HUES48 (cell line): ENCODE data around the gene HLA-DOA.
A peak's percentile ranks its signal among the peaks of the same experiment; 100 is the strongest.

Source experiments
- H3K27ac ChIP-seq: one replicate; pipeline ENCODE4 v1.7.0; 2013; ENCODE audit warnings: low read depth, low read length, inconsistent platforms
- H3K27me3 ChIP-seq: 2 replicates; pipeline ENCODE4 v1.6.1; 2013; ENCODE audit warnings: mild to moderate bottlenecking, low read length; ENCODE audit not compliant: control insufficient read depth, insufficient read depth
- H3K36me3 ChIP-seq: 2 replicates; pipeline ENCODE4 v1.6.1; 2013; ENCODE audit warnings: low read length; ENCODE audit not compliant: control insufficient read depth, insufficient read depth
- H3K4me1 ChIP-seq: 2 replicates; pipeline ENCODE4 v1.6.1; 2013; ENCODE audit warnings: mild to moderate bottlenecking, low read length; ENCODE audit not compliant: control insufficient read depth, insufficient read depth
- H3K4me3 ChIP-seq: 2 replicates; pipeline ENCODE4 v1.5.1; 2013; ENCODE audit warnings: mild to moderate bottlenecking, low read depth, low read length
- H3K9ac ChIP-seq: 2 replicates; pipeline ENCODE4 v1.6.1; 2013; ENCODE audit warnings: mild to moderate bottlenecking, low read depth, low read length, moderate library complexity
- H3K9me3 ChIP-seq: 2 replicates; pipeline ENCODE4 v1.6.1; 2013; ENCODE audit warnings: low read length; ENCODE audit not compliant: control insufficient read depth, insufficient read depth

Gene HLA-DOA

DNA sequence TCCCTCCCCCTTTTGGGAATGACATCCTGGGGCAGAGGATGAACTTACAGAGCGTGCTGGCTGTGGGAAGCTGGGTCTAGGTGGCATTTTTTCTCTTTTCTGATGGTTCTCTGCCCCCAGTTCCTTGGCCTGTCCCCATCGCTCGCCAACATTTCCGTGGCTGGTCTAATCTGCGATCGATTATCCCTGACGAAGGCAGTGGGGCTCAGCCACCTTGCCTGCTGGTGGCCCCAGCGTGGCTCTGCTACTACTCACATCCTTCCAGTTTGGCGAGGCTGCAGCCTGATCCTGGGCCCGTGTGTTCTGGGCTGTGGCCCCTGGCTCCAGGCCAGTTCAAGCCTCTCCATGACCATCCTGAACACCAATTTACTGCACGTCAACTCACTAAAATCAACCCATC lies 6.4 kb upstream of the HLA-DOA start:
- Histone ChIP-seq H3K4me3 (no peak overlapping the region), H3K9ac (no peak overlapping the region), H3K4me1 (peaks cover 5% of the 10 kb centered on the region; the same call in 1 of the 2 replicates), H3K27ac (no peak overlapping the region), H3K36me3 (no peaks in the 10 kb centered on the region), H3K9me3 (no peaks in the 10 kb centered on the region), H3K27me3 (no peaks in the 10 kb centered on the region; the same call in 1 of the 2 replicates)

DNA sequence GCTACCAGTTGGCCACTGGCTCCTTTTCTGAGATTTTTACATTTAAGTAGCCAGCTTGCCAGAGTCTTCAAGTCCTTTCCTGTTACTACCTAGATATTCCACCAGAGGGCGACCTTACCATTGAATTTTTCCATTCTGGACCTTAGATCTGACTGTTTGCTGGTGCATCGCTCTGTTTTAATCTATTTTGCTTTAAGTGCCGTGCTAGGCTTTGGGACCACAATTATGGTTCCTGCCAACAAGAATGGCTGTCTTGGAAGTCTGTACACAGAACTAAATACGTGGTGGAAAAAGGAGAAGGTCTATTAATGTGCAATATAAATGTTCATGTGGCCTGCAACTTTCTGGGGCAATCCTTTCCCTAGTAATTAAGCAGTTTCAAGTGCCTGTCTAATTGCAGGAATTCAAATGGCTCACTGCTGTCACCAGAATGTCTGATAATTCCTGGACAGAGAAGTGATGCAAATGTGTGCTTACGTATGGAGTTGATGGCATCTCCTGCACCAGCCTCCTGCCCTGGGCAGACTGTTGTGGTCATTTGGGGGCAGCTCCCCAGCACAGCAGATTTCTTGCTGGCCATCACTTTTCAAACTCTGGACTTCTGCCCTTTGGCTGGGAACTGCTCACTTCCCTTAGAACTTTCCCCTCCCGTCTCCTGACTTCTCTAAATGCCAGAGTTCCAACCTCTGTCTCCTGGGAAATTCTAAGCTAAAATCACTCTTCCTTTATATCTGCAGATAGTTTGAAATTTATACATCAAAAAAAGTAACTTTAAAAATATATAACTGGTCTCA lies 5.6 kb upstream of the HLA-DOA start:
- Histone ChIP-seq H3K27ac (no peak overlapping the region), H3K27me3 (no peaks in the 10 kb centered on the region; the same call in 1 of the 2 replicates), H3K9me3 (no peaks in the 10 kb centered on the region), H3K4me3 (no peak overlapping the region), H3K9ac (no peak overlapping the region), H3K36me3 (no peaks in the 10 kb centered on the region), H3K4me1 (peaks cover 13% of the 10 kb centered on the region)

DNA sequence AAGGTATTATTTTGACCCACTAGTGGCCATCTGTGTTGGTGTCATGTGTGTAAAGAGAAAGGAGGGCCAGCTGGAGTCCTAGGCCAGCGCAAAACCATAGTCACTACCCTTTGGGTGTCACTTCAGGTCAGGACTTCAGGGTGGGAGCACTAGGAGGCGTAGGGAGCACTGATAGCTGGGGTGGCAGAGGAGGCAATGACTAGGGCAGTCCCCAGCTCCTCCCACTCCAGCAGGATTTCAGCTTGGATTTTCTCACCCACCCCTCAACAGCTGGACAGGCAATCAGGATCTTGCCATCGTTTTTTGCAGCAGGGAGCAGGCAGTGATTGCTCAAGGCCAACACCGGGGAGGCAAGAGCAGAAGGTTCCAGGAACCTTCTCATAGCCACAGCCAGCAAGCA lies 4.2 kb upstream of the HLA-DOA start:
- no peak overlapping the region for H3K4me3 ChIP-seq
- H3K9me3 ChIP-seq: no peaks in the 10 kb centered on the region
- H3K27ac ChIP-seq: no peak overlapping the region
- no peaks in the 10 kb centered on the region; the same call in 1 of the 2 replicates for H3K27me3 ChIP-seq
- H3K9ac ChIP-seq: no peak overlapping the region
- no peaks in the 10 kb centered on the region for H3K36me3 ChIP-seq
- H3K4me1 ChIP-seq: peaks cover 18% of the 10 kb centered on the region

DNA sequence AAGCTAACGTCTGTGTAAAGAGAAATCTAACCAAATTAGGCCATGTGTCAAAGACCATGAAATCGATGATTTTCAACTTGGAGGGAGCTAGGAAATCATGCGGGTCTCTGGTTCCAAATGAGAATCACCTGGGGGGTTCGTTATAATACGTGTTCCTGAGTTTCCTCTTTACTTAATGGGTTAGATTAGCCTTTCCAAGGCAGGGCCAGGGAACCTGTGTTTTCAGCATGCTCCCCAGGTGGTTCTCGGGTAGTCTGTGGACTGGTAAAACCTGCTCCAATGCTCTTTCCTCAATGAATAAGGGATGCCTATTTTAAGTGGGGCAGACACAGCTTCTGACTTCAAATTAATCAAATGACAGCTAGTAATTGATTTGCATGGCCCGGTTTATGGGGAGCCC lies 965 bp upstream of the HLA-DOA start:
- H3K4me3 ChIP-seq: peak overlapping the region; percentile 79; the same call in 1 of the 2 replicates
- no peak overlapping the region for H3K9ac ChIP-seq
- no peaks in the 10 kb centered on the region for H3K27me3 ChIP-seq
- peaks cover 18% of the 10 kb centered on the region for H3K36me3 ChIP-seq
- H3K27ac ChIP-seq: peak overlapping the region; percentile 8
- peaks cover 20% of the 10 kb centered on the region for H3K4me1 ChIP-seq
- H3K9me3 ChIP-seq: no peaks in the 10 kb centered on the region

DNA sequence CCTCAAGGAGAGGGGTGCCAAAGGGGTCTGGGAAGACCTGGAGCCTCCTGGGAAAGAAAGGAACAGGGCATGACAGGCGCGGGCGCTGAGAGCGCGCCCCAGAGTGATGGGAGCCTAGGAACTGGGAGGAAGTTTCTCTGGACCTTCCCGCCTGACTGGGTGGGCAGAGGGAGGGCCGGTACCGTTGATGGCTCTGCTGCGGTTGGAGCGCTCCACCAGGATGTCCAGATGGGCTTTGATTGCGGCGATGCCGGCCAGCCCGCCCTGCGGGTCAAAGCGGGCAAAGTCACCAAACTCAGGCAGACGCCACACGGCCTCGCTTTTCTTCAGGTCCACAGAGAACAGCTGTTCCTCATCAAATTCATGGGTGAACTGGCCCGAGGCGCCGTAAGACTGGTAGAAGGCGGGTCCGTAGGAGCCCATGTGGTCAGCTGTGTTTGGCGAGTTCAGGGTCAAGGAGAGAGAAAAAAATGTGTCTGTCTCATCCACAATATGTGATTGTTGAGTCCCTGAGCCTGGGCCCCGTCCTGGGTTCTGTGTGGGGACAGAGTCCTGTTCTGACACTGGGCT lies 1.5 kb downstream of the HLA-DOA start:
- Histone ChIP-seq H3K4me3 (no peak overlapping the region), H3K9ac (no peak overlapping the region), H3K36me3 (peaks cover 18% of the 10 kb centered on the region), H3K27me3 (no peaks in the 10 kb centered on the region), H3K4me1 (peaks cover 15% of the 10 kb centered on the region), H3K9me3 (no peaks in the 10 kb centered on the region), H3K27ac (no peak overlapping the region)

DNA sequence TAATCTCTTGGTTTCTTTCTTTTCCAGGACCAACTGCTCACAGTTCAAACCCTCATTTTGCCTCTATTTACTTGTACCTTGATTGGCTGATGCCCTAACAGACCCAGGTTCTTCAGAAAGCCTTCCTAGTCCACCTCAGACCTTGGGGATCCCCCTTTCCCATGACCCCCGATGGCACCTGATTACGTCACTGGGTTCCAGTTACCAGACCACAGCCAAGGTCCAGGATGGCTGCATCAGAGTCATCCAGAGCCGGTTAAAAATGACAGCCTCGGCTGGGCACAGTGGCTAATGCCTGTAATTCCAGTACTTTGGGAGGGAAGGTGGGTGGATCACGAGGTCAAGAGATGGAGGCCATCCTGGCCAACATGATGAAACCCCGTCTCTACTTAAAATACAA lies 4.5 kb downstream of the HLA-DOA start:
- no peaks in the 10 kb centered on the region for H3K9me3 ChIP-seq
- no peak overlapping the region for H3K4me3 ChIP-seq
- peaks cover 18% of the 10 kb centered on the region for H3K36me3 ChIP-seq
- H3K27ac ChIP-seq: no peak overlapping the region
- peaks cover 6% of the 10 kb centered on the region; the same call in 1 of the 2 replicates for H3K4me1 ChIP-seq
- H3K27me3 ChIP-seq: no peaks in the 10 kb centered on the region
- H3K9ac ChIP-seq: no peak overlapping the region

DNA sequence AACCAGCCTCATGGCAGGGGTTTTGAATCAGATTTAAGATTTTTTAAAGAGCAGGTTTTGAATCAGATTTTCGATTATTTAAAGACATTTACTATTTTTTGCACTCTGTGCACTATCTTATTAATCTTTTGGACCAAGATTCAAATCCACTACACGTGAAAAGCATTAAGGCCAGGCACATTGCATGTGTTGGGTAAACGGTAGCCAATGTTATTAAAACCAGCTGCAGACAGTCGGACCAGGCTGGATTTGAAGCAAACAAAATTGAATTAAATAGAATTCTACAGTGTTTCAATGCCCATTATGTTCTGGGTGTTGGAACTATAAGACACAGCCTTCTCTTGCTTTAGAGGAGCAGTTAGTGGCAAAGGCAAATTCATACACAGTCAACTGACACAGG lies 7.7 kb downstream of the HLA-DOA start:
- H3K27me3 ChIP-seq: no peaks in the 10 kb centered on the region
- H3K9ac ChIP-seq: no peak overlapping the region
- H3K4me3 ChIP-seq: no peak overlapping the region
- H3K27ac ChIP-seq: no peak overlapping the region
- no peaks in the 10 kb centered on the region for H3K4me1 ChIP-seq
- no peaks in the 10 kb centered on the region for H3K9me3 ChIP-seq
- H3K36me3 ChIP-seq: peaks cover 10% of the 10 kb centered on the region

DNA sequence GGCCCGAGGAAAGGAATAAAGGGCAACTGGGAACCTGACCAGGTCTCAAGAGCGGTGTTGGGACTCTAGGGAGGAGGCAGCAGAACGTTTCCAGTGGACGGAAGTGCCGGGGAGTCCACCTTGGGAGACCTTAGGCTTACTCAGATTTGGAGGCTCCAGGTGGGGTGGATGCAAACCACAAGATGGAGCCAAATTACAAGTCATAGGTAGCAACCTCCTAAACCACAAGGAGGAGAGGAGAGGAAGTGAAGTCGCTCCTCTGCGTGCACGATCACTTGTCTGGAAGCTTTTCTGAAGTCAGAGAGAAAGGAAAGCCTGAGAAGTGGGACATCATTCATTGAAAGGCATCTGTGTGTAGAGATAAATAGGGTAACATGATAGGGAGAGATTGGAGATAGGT lies 9.3 kb downstream of the HLA-DOA start:
- Histone ChIP-seq H3K36me3 (no peaks in the 10 kb centered on the region), H3K27ac (no peak overlapping the region), H3K4me1 (no peaks in the 10 kb centered on the region), H3K4me3 (no peak overlapping the region), H3K27me3 (no peaks in the 10 kb centered on the region), H3K9me3 (no peaks in the 10 kb centered on the region), H3K9ac (no peak overlapping the region)

DNA sequence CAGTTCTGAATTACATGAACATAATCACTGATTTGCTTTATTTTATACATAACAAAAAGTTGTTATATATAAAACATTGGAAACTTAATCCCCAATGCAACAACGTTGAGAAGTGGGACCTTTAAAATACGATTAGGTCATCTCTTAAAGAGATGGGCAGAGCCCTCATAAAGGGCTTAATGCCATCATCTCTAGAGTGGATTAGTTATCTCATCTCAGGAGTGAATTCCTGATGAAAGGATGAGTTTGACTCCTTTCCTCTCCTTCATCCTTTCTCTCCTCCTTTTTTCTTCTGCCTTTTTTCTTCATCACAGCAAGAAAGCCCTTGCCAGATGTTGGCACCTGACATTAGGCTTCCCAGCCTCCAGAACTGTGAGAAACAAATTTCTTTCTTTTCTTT lies 13.9 kb downstream of the HLA-DOA start:
- Histone ChIP-seq H3K4me3 (no peak overlapping the region), H3K9me3 (no peaks in the 10 kb centered on the region), H3K9ac (no peak overlapping the region), H3K27me3 (no peaks in the 10 kb centered on the region), H3K4me1 (no peaks in the 10 kb centered on the region), H3K27ac (no peak overlapping the region), H3K36me3 (no peaks in the 10 kb centered on the region)

DNA sequence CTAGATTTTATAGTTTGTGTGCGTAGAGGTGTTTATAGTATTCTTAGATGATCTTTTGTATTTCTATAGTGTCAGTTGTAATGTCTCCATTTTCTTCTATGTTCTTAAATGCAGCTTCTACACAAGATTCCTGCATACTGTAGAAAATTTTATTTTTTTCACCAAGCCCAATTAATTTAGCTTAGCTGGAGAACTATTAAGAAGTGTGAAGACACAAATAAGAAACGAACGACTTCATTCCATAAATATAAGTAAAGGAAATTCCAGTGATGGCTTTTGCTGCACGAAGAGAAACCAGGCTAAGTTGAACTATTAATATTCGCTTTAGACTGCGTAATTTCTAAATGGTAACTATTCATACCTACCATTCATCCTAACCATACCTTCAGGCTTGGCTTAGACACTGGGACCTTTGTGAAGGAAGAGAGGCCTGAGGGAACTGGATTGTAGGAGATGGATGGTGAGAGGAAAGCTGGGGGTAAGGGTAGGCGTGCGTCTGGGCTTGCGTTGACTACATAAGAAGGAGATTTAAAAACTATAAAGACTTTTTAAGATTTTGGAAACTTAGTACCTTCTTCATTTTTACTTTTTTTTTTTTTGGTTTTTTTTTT lies 15.9 kb downstream of the HLA-DOA start:
- no peak overlapping the region for H3K27ac ChIP-seq
- H3K4me3 ChIP-seq: no peak overlapping the region
- H3K9me3 ChIP-seq: no peaks in the 10 kb centered on the region
- H3K9ac ChIP-seq: no peak overlapping the region
- H3K4me1 ChIP-seq: no peaks in the 10 kb centered on the region
- no peaks in the 10 kb centered on the region for H3K36me3 ChIP-seq
- H3K27me3 ChIP-seq: no peaks in the 10 kb centered on the region

DNA sequence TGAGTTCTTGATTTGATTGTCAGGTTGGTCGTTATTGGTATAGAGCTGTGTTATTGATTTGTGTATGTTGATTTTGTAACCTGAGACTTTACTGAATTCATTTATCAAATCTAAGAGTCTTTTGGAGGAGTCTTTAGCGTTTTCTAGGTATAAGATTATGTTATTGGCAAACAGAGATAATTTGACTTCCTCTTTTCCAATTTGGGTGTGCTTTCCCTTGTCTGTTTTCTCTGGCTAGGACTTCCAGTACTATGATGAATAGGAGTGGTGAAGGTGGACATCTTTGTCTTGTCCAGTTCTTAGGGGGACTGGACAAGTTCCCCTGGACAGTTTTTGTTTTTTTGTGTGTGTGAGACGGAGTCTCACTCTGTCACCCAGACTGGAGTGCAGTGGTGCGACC lies 17.4 kb downstream of the HLA-DOA start:
- Histone ChIP-seq H3K27me3 (no peaks in the 10 kb centered on the region), H3K36me3 (no peaks in the 10 kb centered on the region), H3K9ac (no peak overlapping the region), H3K4me3 (no peak overlapping the region), H3K9me3 (no peaks in the 10 kb centered on the region), H3K27ac (no peak overlapping the region), H3K4me1 (peaks cover 7% of the 10 kb centered on the region)
